Measurements from ENCODE around the gene ZIC4.
A peak's percentile ranks its signal among the peaks of the same experiment; 100 is the strongest.

The ZIC4 gene

DNA sequence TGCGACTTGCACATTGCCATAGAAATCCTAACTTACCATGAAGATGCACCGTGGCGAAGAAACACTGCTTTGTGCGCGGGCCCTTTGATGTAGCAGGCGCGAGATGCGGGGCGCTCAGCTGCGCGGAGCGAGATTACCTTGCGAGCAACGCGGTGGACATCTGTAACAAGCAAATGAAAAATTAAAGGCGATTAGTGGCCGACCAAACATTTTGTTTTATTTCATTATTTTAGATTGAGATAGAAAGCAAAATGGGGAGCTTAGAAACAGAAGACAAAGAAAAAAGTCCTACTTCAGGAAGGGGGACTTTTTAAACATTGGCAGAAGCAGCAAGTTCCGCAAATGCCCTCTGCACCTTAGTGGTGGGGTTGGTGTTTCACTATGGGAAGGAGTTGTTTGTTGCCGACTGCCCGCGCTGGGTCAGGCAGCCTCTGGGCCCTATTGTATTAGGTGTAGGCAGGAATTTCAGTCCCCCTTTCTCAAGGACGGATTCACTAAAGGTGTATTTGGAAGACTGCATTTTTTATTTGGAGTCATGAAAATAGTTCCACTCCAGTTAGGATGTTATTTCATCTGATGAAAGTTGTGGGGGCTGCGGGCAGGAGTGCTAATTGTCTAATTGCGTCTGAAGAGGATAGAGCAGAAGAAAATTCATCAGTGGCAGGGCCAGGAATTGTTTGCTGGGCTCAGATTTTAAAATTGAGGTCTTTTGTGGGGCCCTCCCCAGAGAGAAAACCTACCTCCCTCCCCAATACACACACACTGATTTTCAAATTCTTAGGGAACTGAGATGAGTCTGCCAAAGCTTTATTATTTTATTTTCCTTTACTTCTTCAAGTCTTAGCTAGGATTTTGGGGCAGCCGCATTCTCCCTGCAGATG, 17.4 kb downstream of the ZIC4 start:
- H3K4me3 ChIP-seq (ENCODE audit: low read depth, low read length): peak overlapping the region; percentile 47
- no peak for TF ChIP-seq CTCF (conservative IDR thresholded peaks at IDR 0.05; ENCODE audit: low read depth, low read length)
- DNase-seq (ENCODE audit: low read depth): no peak

DNA sequence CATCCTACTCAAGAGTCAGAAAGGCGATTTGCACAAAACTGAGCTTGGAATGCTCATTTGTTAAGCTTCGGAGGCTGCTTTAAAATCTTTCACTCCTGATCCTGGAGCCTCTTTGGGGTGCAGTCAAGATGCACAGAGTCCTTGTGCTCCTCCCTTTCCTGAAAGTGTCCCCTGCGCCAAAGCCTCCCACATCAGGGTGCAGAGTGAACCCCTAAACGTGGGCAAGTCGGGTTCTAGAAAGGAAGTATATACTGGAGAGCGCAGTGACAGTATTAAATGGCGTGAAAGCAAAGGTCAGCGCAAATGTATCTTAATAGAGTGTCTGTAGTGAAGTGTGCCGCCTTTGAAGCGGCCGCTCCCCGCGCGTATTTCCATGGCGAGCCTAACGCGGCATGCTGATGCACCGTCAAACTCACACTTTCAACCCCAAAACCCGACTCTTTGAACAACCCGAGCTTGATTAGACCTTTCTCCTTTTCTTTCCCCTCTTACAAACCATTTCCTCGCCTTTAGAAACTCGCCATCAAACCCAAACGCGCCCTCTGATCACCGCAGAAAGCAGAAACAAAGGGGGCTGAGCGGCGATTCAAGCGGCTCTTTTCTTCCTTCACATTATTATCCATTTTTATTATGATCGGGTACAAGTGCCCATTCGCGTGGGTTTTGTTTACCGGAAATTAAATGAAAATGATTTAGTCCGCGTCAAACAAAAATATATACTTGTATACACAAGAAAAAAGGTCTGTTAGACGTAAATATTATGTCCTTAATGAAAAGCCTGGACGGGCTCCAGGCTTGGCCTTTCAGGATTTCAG, 18.3 kb downstream of the ZIC4 start:
- peak overlapping the region; percentile 47 for H3K4me3 ChIP-seq (ENCODE audit: low read depth, low read length)
- no peak for DNase-seq (ENCODE audit: low read depth)
- no peak for TF ChIP-seq CTCF (conservative IDR thresholded peaks at IDR 0.05; ENCODE audit: low read depth, low read length)

DNA sequence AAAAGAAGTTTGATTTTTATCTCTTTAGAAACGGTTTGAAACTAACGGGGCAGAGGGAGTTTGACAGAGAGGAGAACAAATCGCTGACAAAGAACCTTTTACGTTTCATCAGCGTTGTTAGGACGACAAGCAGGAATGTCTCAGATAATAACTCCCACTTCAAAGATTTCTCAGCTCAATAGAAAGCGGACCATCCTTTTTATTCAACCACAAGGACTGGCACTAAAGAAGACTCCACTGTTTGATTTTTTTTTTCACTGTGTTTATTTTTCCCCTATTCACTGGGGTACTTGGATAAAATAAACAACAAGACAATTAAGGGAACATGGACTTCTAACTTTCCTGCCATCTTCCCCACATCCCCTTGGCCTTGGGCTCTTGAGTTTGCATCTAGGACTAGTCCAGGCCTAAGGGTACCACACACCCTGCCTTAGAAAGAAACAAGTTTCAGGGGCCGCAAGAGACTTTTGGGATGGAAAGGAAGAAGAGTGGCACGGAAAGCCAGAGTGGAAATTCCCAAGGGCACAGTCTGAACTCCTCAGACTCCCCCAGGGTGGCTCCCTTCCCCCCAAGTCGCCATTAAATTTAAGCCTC, 19.0 kb downstream of the ZIC4 start:
- no peak for TF ChIP-seq CTCF (conservative IDR thresholded peaks at IDR 0.05; ENCODE audit: low read depth, low read length)
- no peak for DNase-seq (ENCODE audit: low read depth)
- no peak overlapping the region for H3K4me3 ChIP-seq (ENCODE audit: low read depth, low read length)

GRCh38 chr3:147385059-147386012, 21.0 kb downstream of the ZIC4 start:
- H3K4me3 ChIP-seq (ENCODE audit: low read depth, low read length): no peak overlapping the region
- TF ChIP-seq CTCF (conservative IDR thresholded peaks at IDR 0.05; ENCODE audit: low read depth, low read length): no peak
- no peak for DNase-seq (ENCODE audit: low read depth)

- DNase-seq (ENCODE audit: low read depth): no peak
- peak; percentile 30 for TF ChIP-seq CTCF (conservative IDR thresholded peaks at IDR 0.05; ENCODE audit: low read depth, low read length)
- H3K4me3 ChIP-seq (ENCODE audit: low read depth, low read length): no peak overlapping the region
Measured at GRCh38 chr3:147384210-147385058, 21.9 kb downstream of the ZIC4 start.

Data from choroid plexus epithelial cell (primary cell).